D721Med (cell line): ENCODE results near the gene DHX58.
"Not testable (repeated sequence)": the region's sequence is repeated elsewhere in the genome, so short reads cannot be mapped to it uniquely, and the experiment has no call there.

Experiments
- DNase-seq: peaks from one replicate; pipeline ENCODE4 v3.0.0; 2011; ENCODE audit warnings: low spot score; ENCODE audit not compliant: insufficient read length
- FAIRE-seq: peaks from 2 replicates; lab custom pipeline; 2011; peaks lifted over from hg19 to GRCh38; lab: Jason Lieb, UNC
- TF ChIP-seq, protein P1 (sequence below): IDR thresholded peaks from 2 replicates; pipeline ENCODE4 v1.5.1; 2012; ENCODE audit warnings: mild to moderate bottlenecking, control low read depth; ENCODE audit not compliant: insufficient read depth; ENCODE audit errors: missing control alignments

DHX58 gene

DNA sequence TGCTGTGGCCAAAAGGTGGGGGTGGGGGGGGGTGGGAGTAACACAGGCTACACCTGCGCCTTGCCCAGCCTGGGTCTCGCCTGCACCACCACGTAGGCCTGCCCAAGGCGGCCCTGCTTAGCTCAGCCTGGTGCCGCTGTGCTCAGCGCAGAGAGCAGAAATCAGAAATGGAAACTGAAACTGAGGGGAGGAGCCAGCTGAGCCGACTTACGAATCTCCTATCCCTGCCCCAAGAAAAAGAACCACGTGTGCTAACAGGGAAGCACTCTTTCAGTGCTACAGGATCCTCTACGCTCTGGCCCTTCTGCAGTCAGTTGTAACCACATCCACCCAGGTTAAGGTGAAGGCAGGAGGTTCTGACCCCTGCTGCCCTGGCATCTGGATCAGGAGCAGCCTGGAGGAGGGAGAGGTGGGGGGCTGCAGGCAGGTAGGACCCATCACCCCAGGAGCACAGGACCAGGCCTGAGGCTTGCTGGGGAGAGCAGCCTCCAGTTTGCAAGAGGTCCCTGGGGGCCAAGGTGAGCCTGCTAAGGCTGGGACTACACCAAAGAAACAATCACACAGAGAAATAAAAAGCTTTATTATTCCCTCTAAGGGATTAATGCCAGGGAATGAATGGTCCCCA is at the start of gene DHX58:
TSS of gene DHX58 (minus strand) at position 163 of the 625 bp plus-strand sequence. CDS start 822 bp downstream, outside the sequence.
- FAIRE-seq, result no peak
- DNase-seq, result no peak
- TF ChIP-seq, protein P1, sequence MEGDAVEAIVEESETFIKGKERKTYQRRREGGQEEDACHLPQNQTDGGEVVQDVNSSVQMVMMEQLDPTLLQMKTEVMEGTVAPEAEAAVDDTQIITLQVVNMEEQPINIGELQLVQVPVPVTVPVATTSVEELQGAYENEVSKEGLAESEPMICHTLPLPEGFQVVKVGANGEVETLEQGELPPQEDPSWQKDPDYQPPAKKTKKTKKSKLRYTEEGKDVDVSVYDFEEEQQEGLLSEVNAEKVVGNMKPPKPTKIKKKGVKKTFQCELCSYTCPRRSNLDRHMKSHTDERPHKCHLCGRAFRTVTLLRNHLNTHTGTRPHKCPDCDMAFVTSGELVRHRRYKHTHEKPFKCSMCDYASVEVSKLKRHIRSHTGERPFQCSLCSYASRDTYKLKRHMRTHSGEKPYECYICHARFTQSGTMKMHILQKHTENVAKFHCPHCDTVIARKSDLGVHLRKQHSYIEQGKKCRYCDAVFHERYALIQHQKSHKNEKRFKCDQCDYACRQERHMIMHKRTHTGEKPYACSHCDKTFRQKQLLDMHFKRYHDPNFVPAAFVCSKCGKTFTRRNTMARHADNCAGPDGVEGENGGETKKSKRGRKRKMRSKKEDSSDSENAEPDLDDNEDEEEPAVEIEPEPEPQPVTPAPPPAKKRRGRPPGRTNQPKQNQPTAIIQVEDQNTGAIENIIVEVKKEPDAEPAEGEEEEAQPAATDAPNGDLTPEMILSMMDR, result no peak

DNA sequence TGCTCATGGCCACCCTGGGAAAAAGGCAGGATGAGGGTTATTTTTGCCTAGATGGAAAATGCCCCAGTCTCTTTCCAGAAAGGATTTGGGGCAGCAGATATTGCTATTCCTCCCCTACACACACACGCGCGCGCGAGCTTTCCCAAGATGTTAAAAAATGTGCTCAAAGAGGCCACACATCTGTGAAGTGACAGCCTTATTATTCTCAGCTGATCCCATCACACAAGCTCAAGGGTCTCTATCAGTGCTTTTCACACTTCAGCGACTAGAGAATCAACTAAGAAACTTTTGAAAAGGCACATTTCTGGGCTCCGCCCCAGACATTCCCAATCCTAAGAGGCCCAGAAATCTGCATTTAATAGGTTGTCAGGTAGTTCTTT is 48.0 kb upstream of the DHX58 start:
- DNase-seq, result no peak
- FAIRE-seq, result no peak
- TF ChIP-seq, protein P1, result no peak

- no peak for DNase-seq
- FAIRE-seq, result no peak
- TF ChIP-seq, protein P1, result no peak
These were observed 47.4 kb upstream of the DHX58 start for GRCh38 chr17:42159796-42160530.

DNA sequence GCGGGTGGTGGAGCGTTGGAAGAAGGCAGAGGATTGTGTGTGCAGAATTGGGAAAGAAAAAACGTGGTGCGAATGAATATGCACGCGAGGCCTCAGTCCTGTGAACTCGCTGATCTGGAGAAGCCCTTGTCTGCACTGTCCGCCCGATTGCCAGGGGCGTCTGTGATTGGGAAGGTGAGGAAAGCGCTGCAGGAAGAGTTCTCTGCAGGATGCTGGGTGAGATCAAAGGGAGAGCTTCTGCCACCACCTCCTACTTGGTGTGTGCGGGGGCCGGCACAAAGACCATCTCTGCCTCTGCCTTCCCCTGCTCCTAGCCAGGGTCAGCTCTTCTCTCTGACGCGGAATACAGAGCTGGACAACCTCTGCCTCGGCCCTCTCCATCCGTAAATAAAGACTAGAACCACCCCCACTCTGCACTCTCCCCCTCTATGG is 43.1 kb upstream of the DHX58 start:
- TF ChIP-seq, protein P1, result no peak
- FAIRE-seq (no peak), DNase-seq (no peak)

- TF ChIP-seq, protein P1, result no peak
- no peak for DNase-seq
- no peak for FAIRE-seq
These were observed 41.6 kb upstream of the DHX58 start for GRCh38 chr17:42153919-42154742.

DNA sequence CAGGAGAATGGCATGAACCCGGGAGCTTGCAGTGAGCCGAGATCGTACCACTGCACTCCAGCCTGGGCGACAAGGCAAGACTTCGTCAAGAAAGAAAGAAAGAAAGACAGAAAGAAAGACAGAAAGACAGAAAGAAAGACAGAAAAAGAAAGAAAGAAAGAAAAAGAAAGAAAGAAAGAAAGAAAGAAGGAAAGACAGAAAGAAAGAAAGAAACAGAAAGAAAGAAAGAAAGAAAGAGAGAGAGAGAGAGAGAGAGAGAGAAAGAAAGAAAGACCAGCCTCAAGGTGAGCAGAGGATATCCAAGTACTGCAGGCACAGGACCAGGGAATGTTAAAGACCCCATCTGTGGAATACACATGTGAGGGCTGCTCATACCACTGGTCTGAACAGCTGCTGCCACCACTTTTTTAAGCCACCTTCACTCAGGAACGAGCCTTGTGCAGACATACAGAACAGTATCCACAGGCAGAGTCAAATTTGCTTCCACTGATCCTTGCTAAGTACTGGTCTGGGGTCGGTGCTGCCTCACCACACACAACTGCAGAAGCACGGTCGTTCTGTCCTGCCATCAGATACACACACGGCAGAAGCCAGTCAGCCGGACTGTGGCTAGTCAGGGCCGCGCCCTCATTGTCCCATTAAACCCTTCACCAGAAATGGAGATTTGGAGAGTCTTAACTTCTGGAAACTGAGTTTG is 34.5 kb upstream of the DHX58 start:
- TF ChIP-seq, protein P1, result no peak
- FAIRE-seq, result no peak

DNA sequence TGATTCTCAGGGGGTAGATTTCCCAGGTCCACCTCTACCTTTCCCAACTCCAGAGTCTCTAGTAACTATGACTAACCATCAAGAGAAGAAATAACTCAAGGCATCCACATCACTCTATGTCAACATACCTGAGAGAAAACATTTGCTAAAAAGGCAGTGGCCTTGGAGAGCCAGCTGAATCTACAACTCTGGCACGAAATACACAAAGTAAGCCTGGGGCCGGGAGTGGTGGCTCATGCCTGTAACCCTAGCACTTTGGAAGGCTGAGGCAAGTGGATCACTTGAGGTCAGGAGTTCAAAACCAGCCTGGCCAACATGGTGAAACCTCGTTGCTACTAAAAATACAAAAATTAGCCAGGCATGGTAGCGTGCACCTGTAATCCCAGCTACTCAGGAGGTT is 30.6 kb upstream of the DHX58 start:
- FAIRE-seq, DNase-seq: not testable (repeated sequence)

More for the DNA sequence above, 34.5 kb upstream of the DHX58 start:
- DNase-seq, result no peak
